GM21717 (cell line): ENCODE results near the gene SRCIN1.
"Not testable (repeated sequence)": the region's sequence is repeated elsewhere in the genome, so short reads cannot be mapped to it uniquely, and the experiment has no call there.

Experiments
- ATAC-seq: cut with Tn5 transposase; IDR thresholded peaks from one replicate; pipeline ENCODE4 v1.9.1; 2021; ENCODE audit warnings: mild to moderate bottlenecking, moderate library complexity; ENCODE audit not compliant: unreplicated experiment

Gene SRCIN1

DNA sequence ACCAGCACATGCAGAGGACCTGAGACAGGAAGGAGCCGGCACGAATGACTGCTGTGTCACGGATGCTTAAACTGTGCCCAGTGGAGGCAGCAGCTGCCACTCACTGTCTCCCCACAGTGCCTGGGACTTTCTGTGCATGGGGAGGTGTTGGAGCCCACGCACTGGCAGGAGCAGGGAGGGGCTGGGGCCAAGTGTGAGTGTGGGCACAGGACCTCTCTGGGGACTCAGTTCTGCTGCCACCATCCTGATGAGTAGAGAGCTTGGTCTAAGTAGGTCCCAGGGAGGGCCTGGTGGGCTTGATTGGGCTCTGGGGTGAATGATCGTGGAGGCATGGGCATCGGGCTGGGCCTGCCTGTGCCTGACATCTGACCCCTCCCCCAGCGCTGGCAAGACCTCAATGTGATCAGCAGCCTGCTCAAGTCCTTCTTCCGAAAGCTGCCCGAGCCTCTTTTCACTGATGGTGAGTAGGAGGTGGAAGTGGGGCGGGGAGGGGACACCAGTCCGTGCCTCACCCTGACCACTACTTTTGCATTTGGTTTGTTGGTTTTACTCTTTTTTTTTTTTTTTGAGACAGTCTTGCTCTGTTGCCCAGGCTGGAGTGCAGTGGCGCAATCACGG lies 120.0 kb downstream of the SRCIN1 start:
- ATAC-seq: peak; percentile 80

GRCh38 chr17:38485146-38485468 lies 120.6 kb downstream of the SRCIN1 start:
- ATAC-seq: no peak

DNA sequence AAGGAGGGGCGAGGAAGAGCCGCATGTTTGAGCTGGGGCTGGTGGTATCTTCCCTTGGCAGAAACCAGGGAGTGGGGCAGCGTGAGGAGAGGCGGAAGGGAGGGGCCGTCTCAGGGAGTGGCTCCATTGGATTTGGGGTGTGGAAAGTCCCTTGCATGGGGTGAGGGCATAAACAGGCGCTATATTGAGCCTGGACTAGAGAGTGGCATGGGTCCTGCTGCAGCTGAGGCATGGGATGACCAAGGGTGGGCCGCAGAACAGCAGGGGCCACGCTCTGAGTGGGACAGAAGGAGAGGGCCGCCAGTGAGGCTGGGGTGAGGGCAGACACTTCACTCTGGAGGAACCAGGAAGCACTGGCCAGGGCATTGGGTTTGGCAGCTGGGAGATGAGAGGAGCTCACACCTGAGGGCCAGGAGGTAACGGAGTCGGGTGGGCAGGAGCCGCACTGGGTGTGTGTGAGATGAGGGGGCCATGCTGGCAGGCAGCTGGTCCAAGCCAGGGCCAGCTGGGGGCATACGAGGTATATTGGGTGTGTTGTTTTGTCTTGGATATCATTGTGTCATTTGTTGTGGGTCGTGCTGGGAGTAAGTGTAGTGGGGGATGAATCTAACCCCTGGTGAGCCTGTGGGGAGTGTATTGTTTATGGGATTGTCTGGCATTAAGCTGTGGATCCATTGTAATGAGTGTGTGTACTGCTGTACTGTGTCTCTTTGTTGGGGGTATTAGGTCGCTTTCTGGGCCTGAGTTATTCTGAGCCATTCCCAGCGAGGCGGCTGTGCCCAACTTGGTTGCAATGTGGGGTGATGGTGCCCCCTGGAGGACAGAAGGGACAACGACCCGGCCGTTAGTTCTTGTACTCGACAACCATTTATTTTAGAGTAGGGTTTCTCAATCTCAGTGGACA lies 121.3 kb downstream of the SRCIN1 start:
- not testable (repeated sequence) for ATAC-seq

DNA sequence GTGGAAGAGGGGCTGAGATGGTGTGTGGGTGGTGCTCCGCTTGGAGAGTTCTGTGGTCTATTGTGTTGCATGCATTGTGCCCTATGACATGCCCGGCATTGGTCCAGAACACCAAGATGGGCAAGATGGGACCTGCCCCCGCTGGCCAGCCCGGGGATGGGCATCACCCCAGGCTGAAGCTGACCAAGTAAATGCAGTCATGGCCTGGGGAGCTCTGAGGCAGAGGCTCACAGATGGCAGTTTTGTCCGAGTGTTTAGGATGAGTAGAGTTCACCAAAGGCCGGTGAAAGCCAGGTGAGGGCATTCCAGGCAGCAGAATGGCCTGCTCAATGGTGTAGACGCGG lies 123.1 kb downstream of the SRCIN1 start:
- ATAC-seq: not testable (repeated sequence)

DNA sequence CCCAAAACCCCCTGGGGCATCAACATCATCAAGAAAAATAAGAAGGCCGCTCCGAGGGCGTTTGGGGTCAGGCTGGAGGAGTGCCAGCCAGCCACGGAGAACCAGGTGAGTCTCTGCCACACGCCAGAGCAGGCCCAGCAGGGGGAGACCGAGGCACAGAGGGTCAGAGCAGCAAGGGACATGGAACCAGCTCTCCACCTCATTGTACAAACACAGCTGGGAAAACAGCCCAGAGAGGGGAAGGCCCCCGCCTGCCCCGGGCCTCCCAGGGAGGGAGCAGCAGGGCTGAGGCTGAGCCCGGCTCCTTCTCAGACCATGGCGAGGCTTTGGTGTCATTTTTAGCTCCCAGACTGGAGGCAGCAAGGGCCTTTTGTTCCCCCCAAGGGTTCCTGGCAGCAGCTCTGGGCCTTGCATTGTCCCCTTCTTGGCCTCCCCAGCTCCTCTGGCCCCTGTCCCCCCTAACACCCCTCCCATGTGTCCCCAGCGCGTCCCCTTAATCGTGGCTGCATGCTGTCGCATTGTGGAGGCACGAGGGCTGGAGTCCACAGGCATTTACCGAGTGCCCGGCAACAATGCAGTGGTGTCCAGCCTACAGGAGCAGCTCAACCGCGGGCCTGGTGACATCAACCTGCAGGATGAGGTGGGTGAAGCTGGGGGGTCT lies 123.6 kb downstream of the SRCIN1 start:
- not testable (repeated sequence) for ATAC-seq
